K562 (cell line): ENCODE results near the gene PIGQ. TPM values are rescaled to one million over a fixed set of nuclear protein-coding genes. Genes with fewer than 3 reads are reported as not detected.
A peak's percentile ranks its signal among the peaks of the same experiment; 100 is the strongest.

Experiments
- AFF1 ChIP-seq, 2 experiments: fragments of 450-650 bp; IDR thresholded peaks; 2 replicates each; pipeline ENCODE4 v1.6.1; 2018; ENCODE audit warnings: mild to moderate bottlenecking in 2 of 2, low read depth in 1 of 2; ENCODE audit not compliant: partially characterized antibody in 2 of 2
- AFF4 ChIP-seq: sonication (generic); formaldehyde crosslinking; IDR thresholded peaks from 2 replicates; pipeline ENCODE4 v1.8.0; 2023; ENCODE audit warnings: mild to moderate bottlenecking, missing genetic modification reagents
- BRF1 ChIP-seq: IDR thresholded peaks from 3 replicates; pipeline ENCODE4 v1.6.1; 2011; ENCODE audit warnings: borderline replicate concordance, mild to moderate bottlenecking; ENCODE audit not compliant: insufficient read length; ENCODE audit errors: extremely low read depth
- ERF ChIP-seq: fragments of 450-650 bp; formaldehyde crosslinking; IDR thresholded peaks from 2 replicates; pipeline ENCODE4 v1.4.0; 2020; ENCODE audit warnings: mild to moderate bottlenecking, mixed read lengths
- MCM3 ChIP-seq: fragments of 450-650 bp; IDR thresholded peaks from 2 replicates; pipeline ENCODE4 v1.6.1; 2016
- MCM5 ChIP-seq: fragments of 450-650 bp; IDR thresholded peaks from 2 replicates; pipeline ENCODE4 v1.6.1; 2016; ENCODE audit warnings: low read depth
- NFE2 ChIP-seq: IDR thresholded peaks from 2 replicates; pipeline ENCODE4 v1.6.1; 2014; ENCODE audit warnings: antibody characterized with exemption, low read depth
- NR2C2 ChIP-seq, 2 experiments: fragments of 200-800 bp in 1 of 2; sonication (Bioruptor generic) in 1 of 2; sonication (generic) in 1 of 2; formaldehyde crosslinking in 1 of 2; IDR thresholded peaks; 2 replicates each; pipeline versions ENCODE4 v1.6.1 to v1.8.0; 2016 to 2022; ENCODE audit warnings: mild to moderate bottlenecking in 1 of 2, missing compliant biosample characterization in 1 of 2, missing genetic modification characterization in 1 of 2, missing genetic modification reagents in 1 of 2
- NRF1 ChIP-seq, 2 experiments: fragments of 450-650 bp; IDR thresholded peaks in 1 of 2; conservative IDR thresholded peaks in 1 of 2; 2 replicates each; pipeline ENCODE4 v1.6.1; 2014; ENCODE audit warnings: mild to moderate bottlenecking in 2 of 2
- PBX2 ChIP-seq, 2 experiments: IDR thresholded peaks in 1 of 2; conservative IDR thresholded peaks in 1 of 2; 2 replicates each; pipeline ENCODE4 v1.6.1; 2016; ENCODE audit warnings: low read depth in 2 of 2, mild to moderate bottlenecking in 1 of 2, missing compliant biosample characterization in 1 of 2, missing genetic modification characterization in 1 of 2, moderate library complexity in 1 of 2
- RBFOX2 ChIP-seq: fragments of 200-400 bp; formaldehyde crosslinking; IDR thresholded peaks from 2 replicates; pipeline ENCODE4 v1.6.1; 2017; ENCODE audit warnings: low read depth, mild to moderate bottlenecking, low read length, moderate library complexity
- TSC22D4 ChIP-seq: fragments of 450-650 bp; IDR thresholded peaks from 2 replicates; pipeline ENCODE4 v1.6.1; 2016; ENCODE audit warnings: missing genetic modification characterization, missing biosample characterization, control low read depth
- XRCC5 ChIP-seq: fragments of 200-400 bp; formaldehyde crosslinking; IDR thresholded peaks from 2 replicates; pipeline ENCODE4 v1.6.1; 2017; ENCODE audit warnings: low read depth, mild to moderate bottlenecking, low read length
- ZKSCAN3 ChIP-seq: fragments of 250-450 bp; sonication (Bioruptor Pico); IDR thresholded peaks from 2 replicates; pipeline ENCODE4 v1.4.0; 2020
- ZNF212 ChIP-seq: fragments of 450-650 bp; formaldehyde crosslinking; IDR thresholded peaks from 2 replicates; pipeline ENCODE4 v1.4.0; 2020; ENCODE audit warnings: mild to moderate bottlenecking
- ZNF445 ChIP-seq: fragments of 250-450 bp; sonication (Bioruptor Pico); IDR thresholded peaks from 2 replicates; pipeline ENCODE4 v1.4.0; 2020; ENCODE audit warnings: low read depth, mild to moderate bottlenecking, moderate library complexity
- polyA plus RNA-seq, 8 experiments: library from polyadenylated mRNA; depleted of rRNA in 4 of 8; stranded (reverse) in 5 of 8; unstranded in 3 of 8; fragments of >200 nt; fragmentation: Nextera tagmentation in 2 of 8; fragmentation: Illumina TruSeq in 1 of 8; extraction: Ambion mirVana in 2 of 8; extraction: Trizol in 1 of 8; gene quantifications; 2 replicates each; pipeline versions ENCODE4 v1.2.1 to v1.2.3, GENCODE V29; 2011 to 2014; ENCODE audit warnings: inconsistent platforms in 1 of 8, missing spikeins in 1 of 8
- total RNA-seq, 7 experiments: library from RNA; depleted of rRNA in 6 of 7; stranded (reverse); fragments of >200 nt in 6 of 7; fragmentation: Illumina TruSeq in 2 of 7; extraction: Trizol in 2 of 7; gene quantifications; 2 replicates each; pipeline versions ENCODE4 v1.2.1 to v1.2.3, GENCODE V29; 2011 to 2021; ENCODE audit warnings: low replicate concordance in 1 of 7

The PIGQ gene
- total and polyA plus RNA-seq, 9 of the 15 experiments (the other 6 are each of a cell fraction or from before 2014, with no cell fraction given), result 0.20 to 49.6 (median 11.7) TPM

GRCh38 chr16:566475-567372, 3.0 kb upstream of the PIGQ start, which contains the start of gene NHLRC4 (continued):
- peak in 1 of 2 experiments; percentile 21 for TF ChIP-seq AFF1 (IDR thresholded peaks at IDR 0.05; ENCODE audit: low read depth in 1 of 2, partially characterized antibody in 2 of 2)
- TF ChIP-seq NRF1 (conservative IDR thresholded peaks at IDR 0.05 in 1 of 2, IDR thresholded peaks at IDR 0.05 in 1 of 2), result peak; percentile 36 to 43; a peak in 3 of 4 replicates
- no peak for TF ChIP-seq BRF1
- no peak for TF ChIP-seq ZNF212 (CRISPR knock-in tag)
- peak; percentile 75 for TF ChIP-seq RBFOX2
- no peak for TF ChIP-seq ZNF445 (CRISPR knock-in tag)
- no peak for TF ChIP-seq TSC22D4 (tag)
- TF ChIP-seq MCM3, result no peak
- TF ChIP-seq ERF (CRISPR knock-in tag), result no peak
- no peak for TF ChIP-seq ZKSCAN3 (CRISPR knock-in tag)
- no peak for TF ChIP-seq MCM5
- no peak for TF ChIP-seq NFE2
- no peak for TF ChIP-seq PBX2 (CRISPR knock-in tag; IDR thresholded peaks at IDR 0.05; ENCODE audit: low read depth)
- TF ChIP-seq PBX2 (tag; conservative IDR thresholded peaks at IDR 0.05; ENCODE audit: low read depth), result peak; percentile 35; the same call in 1 of the 2 replicates
- TF ChIP-seq XRCC5, result peak; percentile 70; the same call in 1 of the 2 replicates
- no peak for TF ChIP-seq AFF4 (CRISPR knock-in tag)
- TF ChIP-seq NR2C2 (CRISPR knock-in tag; IDR thresholded peaks at IDR 0.05), result no peak
- TF ChIP-seq NR2C2 (tag; IDR thresholded peaks at IDR 0.05), result peak; percentile 74
